EH (cell line): Measurements from ENCODE around the gene GPR42.
"Not testable (repeated sequence)": the region's sequence is repeated elsewhere in the genome, so short reads cannot be mapped to it uniquely, and the experiment has no call there.

ENCODE experiments used
- DNase-seq: peaks from one replicate; pipeline ENCODE4 v3.0.0-alpha.2; 2015; ENCODE audit warnings: low read depth

GPR42 gene

DNA sequence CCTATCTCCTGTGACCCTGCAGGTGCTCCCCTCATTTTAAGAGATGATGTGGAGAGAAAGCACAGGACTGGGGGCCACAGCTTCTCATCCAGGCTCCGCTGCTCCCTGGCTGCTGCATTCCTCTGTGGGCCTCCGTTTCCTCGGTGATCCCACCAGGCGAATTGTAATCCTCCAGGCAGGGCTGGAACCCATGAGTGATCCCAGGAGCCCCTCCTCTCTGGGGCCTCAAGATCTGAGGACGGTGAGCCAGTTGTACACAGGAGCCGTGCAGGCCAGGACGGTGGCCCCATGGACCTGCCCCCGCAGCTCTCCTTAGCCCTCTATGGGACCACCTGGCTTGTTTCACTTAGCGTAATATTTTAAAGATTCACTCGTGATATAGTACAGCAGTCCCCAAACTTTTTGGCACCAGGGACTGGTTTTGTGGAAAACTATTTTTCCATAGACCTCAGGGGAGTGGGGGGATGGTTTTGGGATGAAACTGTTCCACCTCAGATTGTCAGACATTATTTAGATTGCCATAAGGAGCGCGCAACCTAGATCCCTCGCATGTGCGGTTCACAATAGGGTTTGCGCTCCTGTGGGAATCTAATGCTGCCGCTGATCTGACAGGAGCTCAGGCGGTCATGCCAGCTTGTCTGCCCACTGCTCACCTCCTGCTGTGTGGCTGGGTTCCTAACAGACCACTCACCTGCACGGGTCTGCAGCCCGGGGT lies 7.0 kb upstream of the GPR42 start:
- no peak for DNase-seq

DNA sequence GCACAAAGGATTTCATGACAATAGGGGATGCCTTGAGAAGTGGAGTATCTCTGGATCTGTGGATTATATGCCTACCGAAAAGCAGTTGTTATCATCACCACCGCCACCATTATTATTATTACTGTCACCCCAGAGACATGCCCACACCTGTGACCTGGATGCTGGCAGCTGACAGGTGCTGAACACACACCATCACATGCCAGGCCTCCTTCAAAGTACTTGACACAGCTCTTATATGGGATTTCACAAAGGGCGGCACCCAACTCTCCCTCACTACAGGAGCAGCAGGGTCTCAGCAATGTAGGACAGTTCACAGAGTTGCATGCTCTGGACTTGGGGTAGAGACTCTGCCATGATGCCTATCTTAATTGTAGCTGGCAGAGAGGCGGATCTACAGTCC lies 5.6 kb upstream of the GPR42 start:
- DNase-seq = no peak

DNA sequence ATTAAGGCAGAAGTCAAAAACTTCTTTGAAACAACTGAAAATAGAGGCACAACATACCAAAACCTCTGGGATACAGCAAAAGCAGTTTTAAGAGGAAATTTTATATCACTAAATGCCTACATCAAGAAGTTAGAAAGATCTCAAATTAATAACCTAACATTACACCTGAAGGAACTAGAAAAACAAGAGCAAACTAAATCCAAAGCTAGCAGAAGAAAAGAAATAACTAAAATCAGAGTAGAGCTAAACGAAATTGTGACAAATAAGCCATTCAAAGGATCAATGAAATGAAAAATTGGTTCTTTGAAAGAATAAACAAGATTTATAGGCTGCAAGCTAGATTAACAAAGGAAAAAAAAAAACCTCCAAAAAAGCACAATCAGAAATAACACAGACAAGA lies 2.5 kb upstream of the GPR42 start:
- no peak for DNase-seq

DNA sequence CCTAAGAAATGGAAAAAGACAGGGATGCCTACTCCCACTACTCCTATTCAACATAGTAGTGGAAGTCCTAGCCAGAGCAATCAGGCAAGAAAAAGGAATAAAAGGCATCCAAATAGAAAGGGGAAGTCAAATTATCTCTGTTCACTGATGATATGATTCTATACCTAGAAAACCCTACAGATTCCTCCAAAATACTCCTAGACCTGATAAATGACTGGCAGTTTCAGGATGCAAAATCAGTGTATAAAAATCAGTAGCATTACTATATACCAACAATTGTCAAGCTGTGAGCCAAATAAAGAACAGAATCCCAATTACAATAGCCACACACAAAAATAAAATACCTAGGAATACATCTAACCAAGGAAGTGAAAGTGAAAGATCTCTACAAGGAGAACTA lies 1.3 kb upstream of the GPR42 start:
- DNase-seq = no peak

DNA sequence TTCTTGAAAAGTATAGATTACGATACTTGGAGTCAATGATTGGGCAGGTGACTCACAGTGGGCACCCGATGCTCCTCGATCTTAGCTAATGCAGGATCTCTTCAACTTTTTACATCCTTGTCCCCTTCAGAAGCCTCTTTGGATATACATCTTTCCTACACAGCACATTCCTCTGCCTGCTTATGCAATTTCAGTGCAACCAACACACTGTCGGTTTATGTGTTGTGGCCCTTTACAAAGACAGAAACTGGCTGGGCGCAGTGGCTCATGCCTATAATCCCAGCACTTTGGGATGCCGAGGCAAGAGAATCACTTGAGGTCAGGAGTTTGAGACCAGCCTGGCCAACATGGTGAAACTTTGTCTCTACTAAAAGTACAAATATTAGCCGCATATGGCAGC lies 2.6 kb downstream of the GPR42 start:
- no peak for DNase-seq

DNA sequence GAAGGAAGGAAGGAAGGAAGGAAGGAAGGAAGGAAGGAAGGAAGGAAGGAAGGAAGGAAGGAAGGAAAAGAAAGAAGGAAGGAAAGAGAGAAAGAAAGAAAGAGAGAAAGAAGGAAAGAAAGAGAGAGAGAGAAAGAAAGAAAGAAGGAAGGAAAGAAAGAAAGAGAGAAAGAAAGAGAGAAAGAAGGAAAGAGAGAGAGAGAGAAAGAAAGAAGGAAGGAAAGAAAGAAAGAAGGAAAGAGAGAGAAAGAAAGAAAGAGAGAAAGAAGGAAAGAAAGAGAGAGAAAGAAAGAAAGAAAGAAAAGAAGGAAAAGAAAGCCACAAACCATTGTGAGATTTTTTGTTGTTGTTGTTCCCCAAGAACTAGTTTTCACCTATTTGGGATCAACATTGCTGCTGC lies 3.2 kb downstream of the GPR42 start:
- DNase-seq = not testable (repeated sequence)

DNA sequence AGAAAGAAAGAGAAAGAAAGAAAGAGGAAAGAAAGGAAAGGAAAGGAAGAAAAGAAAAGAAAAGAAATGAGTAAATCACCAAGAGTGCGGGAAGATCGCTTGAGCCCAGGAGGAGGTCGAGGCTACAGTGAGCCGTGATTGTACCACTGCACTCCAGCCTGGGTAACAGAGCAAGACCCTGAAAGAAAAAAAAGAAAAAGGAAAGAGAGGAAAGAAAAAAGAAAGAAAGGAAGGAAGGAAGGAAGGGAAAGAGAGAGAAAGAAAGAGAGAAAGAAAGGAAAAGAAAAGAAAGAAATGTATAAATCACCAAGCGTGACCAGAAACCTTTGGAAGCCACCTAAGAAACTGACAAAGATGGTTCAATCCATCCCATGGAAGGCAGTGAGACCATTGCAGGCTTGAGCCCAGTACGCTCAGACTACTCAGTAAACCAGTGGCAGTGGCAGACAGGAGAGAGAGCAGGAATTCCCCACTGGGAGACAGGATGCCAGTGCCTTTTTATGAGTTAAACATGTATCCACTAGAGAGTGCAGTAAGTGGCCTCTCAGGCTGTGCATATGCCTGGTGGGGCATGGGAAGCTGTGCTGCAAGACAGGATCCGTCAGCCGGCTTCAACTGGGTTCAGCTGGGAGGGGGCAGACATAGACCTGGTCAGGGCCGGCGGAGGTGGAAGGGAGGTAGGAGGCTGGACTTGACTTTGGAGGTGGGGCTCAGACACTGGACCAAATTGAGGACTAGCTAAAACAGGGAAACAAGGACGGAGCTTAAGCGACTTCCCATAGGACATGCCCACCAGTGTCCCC lies 4.8 kb downstream of the GPR42 start:
- no peak for DNase-seq

DNA sequence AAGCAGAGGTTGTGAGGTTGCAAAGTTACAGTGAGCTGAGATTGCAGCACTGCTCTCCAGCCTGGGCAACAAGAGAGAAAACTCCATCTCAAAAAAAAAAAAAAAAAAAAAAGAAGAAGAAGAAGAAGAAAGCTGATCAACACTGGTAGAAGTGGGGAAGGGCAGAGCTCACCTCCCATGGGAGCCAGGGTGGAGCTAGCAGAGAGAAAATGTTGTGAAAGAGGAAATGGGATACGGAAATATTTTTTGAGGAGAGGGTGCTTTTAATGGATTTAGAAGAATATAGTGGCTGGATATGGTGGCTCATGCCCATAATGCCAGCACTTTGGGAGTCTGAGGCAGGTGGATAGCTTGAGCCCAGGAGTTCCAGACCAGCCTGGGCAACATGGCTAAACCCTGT lies 6.8 kb downstream of the GPR42 start:
- DNase-seq = no peak

DNA sequence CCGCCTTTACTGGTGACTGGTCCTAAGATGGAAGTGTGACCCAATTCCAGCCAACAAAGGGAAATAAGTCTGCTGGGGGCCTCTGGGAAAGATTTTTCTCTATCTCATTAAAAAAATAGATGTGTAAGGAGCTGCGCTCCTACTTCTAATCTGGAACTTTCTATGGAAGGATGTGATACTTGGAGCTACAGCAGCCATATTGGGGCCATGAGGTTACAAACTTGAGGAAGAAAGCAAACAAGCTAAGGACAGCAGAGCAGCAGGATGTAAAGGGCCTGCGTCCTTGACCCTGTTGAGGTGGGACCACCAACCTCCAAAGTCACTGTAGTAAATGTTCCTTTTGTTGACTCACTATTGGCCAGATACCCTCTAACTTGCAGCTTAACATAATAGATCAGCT lies 7.5 kb downstream of the GPR42 start:
- DNase-seq = no peak

DNA sequence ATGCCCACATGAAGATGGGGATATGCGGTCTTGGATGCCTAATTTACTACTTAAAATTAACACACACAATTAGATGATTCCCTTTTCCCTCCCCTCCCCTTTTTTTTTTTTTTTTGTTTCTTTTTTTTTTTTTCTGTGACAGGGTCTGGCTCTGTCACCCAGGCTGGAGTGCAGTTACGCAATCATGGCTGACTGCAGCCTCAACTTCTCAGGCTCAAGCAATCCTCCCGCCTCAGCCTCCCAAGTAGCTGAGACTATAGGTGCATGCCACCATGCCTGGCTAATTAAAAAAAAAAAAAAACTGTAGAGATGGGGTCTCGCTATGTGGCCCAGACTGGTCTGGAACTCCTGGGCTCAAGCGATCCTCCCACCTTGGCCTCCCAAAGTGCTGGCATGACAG lies 8.7 kb downstream of the GPR42 start:
- DNase-seq = not testable (repeated sequence)

DNA sequence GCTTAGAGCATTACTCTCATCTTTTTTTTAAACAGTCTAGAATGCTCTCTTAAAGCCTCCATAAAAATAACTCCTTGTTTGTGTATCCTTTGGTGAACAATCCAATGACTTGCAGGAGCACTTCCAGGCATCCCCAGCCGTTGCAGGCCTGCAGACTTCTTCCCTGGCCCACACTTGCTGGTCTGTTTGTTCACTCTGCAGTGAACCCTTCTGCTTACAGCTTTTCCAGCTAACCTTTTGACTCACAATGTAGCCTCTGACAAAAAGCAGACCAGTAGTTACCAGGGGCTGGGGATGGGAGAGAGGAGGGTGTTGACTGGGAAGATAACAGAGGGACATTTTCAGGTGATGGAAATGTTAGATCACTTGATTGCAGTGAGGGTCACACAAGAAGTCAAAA lies 9.1 kb downstream of the GPR42 start:
- no peak for DNase-seq

DNA sequence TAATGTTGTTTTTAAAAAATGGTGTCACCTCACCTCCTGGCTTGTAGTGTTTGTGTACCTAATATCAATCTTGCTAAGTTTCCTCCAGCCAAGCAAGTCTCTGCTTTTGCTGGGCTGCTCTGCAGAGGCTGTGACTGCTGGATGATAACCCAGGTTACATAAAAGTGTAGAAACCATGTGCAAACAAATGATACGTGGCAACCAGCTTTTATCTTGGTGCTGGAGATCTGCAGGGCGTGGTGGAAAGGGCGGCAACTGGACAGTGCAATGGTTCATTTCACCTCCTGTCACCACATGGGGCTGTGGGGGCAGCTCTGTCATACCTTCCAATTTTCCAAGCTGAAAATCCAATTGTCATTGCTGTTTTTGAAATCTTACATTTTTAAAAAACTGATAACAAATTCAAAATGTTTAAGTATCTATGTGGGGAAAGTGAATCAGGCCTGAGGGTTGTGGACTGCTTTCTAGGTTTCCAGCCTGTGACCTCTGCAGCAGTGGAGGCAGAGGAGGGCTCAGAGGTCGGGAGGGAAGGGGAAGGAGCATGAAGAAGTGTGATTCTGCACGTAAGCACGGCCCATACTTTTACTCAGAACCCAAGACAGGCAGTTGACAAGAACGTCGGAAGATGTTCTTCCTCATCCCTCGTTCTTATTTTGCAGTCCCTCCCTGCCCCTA lies 9.7 kb downstream of the GPR42 start:
- no peak for DNase-seq

DNA sequence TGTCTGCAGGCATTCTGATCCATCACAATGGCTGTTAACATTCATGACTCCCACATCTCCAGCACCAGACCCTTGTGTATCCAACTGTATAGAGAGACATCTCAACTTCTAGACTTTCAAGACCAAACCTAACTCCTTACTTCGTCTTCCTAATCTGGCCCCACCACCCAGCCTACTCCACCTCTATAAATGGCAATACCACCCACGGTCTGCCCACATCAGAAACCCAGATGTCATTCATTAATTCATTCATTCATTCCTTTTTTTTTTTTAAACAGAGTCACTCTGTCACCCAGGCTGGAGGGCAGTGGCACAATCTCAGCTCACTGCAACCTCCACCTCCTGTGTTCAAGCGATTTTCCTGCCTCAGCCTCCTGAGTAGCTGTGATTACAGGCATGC lies 10.4 kb downstream of the GPR42 start:
- DNase-seq = no peak

DNA sequence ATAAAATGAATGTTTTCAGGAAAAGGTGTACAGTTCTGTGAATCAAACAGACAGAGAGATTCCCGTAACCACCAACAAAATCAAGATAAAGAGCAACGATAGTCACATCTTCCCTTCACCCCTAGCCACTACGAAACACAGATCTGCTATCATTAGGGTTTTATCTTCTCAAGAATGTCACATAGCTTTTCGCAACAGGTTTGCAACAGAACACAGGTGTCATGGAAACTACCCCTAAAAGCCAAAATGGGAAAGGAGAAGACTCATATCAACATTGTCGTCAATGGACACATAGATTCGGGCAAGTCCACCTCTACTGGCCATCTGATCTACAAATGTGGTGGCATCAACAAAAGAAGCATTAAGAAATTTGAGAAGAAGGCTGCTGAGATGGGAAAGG lies 11.1 kb downstream of the GPR42 start:
- no peak for DNase-seq

DNA sequence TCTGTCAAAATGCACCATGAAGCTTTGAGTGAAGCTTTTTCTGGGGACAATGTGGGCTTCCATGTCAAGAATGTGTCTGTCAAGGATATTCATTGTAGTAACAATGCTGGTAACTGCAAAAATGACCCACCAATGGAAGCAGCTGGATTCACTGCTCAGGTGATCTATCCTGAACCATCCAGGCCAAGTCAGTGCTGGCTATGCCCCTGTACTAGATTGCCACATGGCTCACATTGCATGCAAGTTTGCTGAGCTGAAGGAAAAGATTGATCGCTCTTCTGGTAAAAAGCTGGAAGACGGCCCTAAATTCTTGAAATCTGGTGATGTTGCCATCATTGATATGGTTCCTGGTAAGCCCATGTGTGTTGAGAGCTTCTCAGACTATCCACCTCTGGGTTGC lies 12.7 kb downstream of the GPR42 start:
- no peak for DNase-seq

DNA sequence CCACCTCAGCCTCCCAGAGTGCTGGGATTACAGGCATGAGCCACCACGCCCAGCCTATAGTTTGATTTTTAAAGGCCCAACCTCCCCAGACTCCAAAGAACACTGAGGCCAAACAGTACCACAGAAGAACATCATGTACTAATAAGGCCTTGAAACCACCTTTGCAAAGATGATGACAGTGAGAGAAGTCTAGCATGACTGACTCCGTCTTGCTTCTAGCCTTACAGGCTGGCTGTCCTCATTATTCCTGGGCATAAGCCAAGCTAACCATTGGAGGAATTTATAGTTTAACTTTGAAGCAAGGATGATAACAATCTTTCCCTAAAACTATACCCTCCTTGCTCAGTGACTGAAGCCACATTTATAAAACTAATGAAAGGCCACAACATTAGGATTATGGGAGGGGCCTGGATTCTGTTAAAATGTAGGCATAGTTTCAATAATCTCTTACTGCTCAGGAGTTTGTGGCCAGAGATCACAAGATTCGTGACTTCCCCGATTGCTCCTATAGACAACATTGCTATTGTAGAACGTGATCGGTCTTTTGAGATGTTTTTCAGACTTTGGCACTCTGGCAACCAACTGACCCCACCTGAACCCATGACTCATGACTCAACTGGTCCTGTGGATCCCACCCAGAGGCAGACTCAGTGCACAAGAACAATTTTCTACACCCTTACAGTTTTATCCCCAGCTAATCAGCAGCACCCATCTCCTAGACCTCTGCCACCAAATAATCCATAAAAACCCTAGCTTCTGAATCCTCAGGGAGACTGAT lies 17.6 kb downstream of the GPR42 start:
- DNase-seq = no peak

DNA sequence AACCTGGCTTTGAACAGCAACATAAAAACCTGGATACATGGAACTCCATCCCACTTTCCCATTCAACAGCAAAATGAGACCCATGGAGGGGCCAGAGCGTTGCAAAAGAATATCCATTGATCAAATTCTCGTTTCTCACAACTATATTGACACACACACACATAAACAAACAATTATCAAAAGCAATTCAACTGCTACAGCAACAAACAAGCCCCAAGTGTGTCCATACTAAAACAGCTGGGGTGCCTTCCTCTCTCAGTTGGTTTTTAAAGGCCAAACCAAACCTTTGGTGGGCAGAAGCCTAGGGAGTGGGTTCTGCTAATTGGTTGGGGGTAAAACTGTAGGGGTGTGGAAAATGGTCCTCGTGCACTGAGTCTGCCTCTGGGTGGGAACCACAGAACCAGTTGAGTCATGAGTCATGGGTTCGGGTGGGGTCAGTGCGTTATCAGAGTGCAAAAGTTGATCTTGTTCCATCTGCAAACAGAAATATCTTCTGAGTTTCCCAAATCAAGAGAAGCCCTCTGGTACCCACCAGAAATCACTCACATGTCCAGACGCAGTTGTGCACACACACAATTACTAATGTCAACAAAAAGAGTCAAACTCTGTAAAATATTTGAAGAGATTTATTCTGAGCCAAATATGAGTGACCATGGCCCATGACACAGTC lies 18.5 kb downstream of the GPR42 start:
- no peak for DNase-seq

DNA sequence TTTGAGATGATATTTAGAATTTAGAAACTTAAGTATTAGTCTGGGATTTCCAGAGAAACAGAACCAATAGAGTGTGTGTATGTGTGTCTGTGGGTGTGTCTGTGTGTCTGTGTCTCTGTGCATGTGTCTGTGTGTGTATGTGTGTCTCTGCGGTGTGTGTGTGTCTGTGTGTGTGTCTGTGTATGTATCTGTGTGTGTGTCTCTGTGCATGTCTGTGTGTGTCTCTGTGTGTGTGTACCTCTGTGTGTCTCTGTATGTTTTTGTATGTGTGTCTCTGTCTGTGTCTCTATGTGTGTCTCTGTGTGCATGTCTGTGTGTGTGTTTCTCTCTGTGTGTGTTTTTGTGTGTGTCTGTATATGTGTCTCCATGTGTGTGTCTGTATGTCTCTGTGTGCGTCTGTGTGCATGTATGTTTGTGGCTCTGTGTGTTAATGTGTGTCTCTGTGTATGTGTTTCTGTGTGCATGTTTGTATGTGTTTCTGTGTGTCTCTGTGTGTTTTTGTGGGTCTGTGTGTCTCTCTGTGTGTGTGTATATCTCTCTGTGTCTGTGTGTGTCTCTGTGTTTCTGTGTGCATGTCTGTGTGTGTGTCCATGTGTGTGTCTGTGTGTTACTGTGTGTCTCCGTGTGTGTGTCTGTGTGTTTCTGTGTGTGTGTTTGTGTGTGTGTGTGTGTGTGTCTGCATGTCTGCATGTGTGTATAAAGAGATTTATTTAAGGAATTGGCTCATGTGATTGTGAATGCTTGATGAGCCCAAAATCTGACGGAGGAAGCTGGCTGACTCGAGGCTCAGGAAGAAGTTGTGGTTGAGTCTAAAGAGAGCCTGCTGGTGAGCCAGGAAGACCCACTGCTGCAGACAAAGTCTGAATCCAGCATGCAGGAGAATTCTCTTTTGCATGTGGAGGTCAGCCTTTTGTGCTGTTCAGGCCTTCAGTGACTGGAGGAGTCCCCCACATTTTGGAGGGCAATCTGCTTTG lies 22.2 kb downstream of the GPR42 start:
- DNase-seq = no peak

DNA sequence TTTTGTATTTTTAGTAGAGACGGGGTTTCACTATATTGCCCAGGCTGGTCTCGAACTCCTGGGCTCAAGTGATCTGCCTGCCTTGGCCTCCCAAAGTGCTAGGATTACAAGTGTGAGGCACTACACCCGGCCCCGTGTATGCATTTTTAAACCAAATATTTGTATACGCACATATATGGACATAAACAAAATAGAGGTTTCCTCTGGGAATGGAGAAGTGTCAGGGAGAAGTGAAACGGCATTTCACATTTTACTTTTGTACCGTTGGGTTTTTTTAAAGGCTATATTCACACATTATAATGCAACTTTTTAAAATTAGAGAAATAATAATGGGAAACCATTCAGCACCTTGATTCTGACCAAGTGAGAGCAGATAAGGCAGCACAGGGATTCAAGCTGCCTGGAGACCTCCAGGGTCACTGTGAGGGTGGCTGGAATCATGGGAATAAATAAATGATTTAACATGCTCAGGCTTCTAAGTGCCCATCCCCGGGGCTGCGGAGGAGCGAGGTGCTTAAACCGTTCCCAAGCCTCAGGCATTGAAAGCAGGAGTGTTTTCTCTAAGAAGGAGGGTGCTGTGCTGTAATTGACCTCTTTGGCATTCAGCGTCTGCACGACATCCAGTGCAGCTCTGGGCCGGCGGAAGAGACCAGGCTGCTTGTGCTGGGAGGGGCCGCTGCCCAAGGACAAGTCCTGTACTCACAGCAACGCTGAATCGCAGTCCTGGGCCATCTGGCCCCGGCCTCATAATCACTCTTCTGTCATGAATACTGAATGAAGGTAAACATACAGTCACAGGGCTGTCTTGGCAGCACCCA lies 24.7 kb downstream of the GPR42 start:
- DNase-seq = no peak
